B cell (primary cell): ENCODE measurements around the gene LGSN. TPM values are rescaled to one million over a fixed set of nuclear protein-coding genes. Genes with fewer than 3 reads are reported as not detected.

Experiments used
- ATAC-seq: fragments of 200-7000 bp; cut with Tn5 transposase; one replicate; pipeline ENCODE4 v1.10.0; 2021; ENCODE audit warnings: low read depth, mild to moderate bottlenecking, moderate number of reproducible peaks, moderate library complexity
- CTCF ChIA-PET: fragments of 350-600 bp; sonication (Branson Sonifier 250); formaldehyde crosslinking; loops from one replicate; lab custom pipeline; 2021; ENCODE audit warnings: antibody characterized with exemption, inconsistent platforms; lab: Charles Lee
- POLR2A ChIA-PET: fragments of 350-600 bp; sonication (Branson Sonifier 250); formaldehyde crosslinking; loops from one replicate; lab custom pipeline; 2021; ENCODE audit warnings: antibody characterized with exemption; lab: Charles Lee
- DNase-seq: peaks from one replicate; pipeline ENCODE4 v3.0.0; 2013
- H2AFZ ChIP-seq: 2 replicates; pipeline ENCODE4 v1.6.1; 2012; ENCODE audit warnings: mild to moderate bottlenecking, low read depth, low read length; ENCODE audit not compliant: insufficient read depth, poor library complexity, severe bottlenecking
- H3K27ac ChIP-seq, 2 donors: 1 replicate in 1 of 2; 2 replicates in 1 of 2; pipeline ENCODE4 v1.5.1; 2012 to 2013; ENCODE audit warnings: low read length in 2 of 2, mild to moderate bottlenecking in 2 of 2, moderate library complexity in 1 of 2
- H3K27me3 ChIP-seq, 4 experiments: fragments of 200-600 bp in 1 of 4; sonication (generic) in 1 of 4; replicated peaks in 1 of 4; 1 replicate in 2 of 4; 2 replicates in 2 of 4; pipeline versions ENCODE4 v1.6.1 to v1.7.0; 2013 to 2016; ENCODE audit warnings: low read length in 3 of 4, mild to moderate bottlenecking in 2 of 4, mixed read lengths in 1 of 4, moderate library complexity in 1 of 4; ENCODE audit not compliant: insufficient read depth in 4 of 4, control insufficient read depth in 3 of 4; ENCODE audit errors: control extremely low read depth in 1 of 4
- H3K36me3 ChIP-seq, 2 experiments: replicated peaks in 1 of 2; 1 replicate in 1 of 2; 2 replicates in 1 of 2; pipeline versions ENCODE4 v1.6.1 to v1.7.1; 2013; ENCODE audit warnings: low read length in 1 of 2; ENCODE audit not compliant: insufficient read depth in 2 of 2, control insufficient read depth in 1 of 2; ENCODE audit errors: control extremely low read depth in 1 of 2, extremely low read depth in 1 of 2
- H3K4me1 ChIP-seq, 2 donors: fragments of 200-600 bp in 1 of 2; sonication (generic) in 1 of 2; 1 replicate in 1 of 2; 2 replicates in 1 of 2; pipeline versions ENCODE4 v1.5.1 to v1.6.1; 2013 to 2017; ENCODE audit warnings: low read length in 2 of 2; ENCODE audit not compliant: control insufficient read depth in 2 of 2, insufficient read depth in 2 of 2
- H3K4me2 ChIP-seq: replicated peaks from 2 replicates; pipeline ENCODE3; 2012; ENCODE audit warnings: mild to moderate bottlenecking, low read depth, low read length; ENCODE audit not compliant: poor library complexity, severe bottlenecking
- H3K4me3 ChIP-seq, 5 experiments: fragments of 200-600 bp in 1 of 5; sonication (generic) in 1 of 5; 1 replicate in 3 of 5; 2 replicates in 2 of 5; pipeline versions ENCODE4 v1.5.1 to v1.7.0; 2011 to 2016; ENCODE audit warnings: low read length in 4 of 5, mild to moderate bottlenecking in 4 of 5, low read depth in 2 of 5, control low read depth in 1 of 5, moderate library complexity in 1 of 5; ENCODE audit not compliant: insufficient read depth in 1 of 5; ENCODE audit errors: control extremely low read depth in 1 of 5, extremely low read depth in 1 of 5
- H3K79me2 ChIP-seq: fragments of 200-600 bp; sonication (generic); one replicate; pipeline ENCODE4 v1.6.0; 2016; ENCODE audit warnings: low read length; ENCODE audit not compliant: control insufficient read depth, insufficient read depth
- H3K9ac ChIP-seq: fragments of 200-600 bp; sonication (generic); 2 replicates; pipeline ENCODE4 v1.6.1; 2017; ENCODE audit warnings: mild to moderate bottlenecking, low read length, moderate library complexity
- H3K9me3 ChIP-seq, 3 donors: one replicate each; pipeline versions ENCODE4 v1.6.1 to v1.7.1; 2013; ENCODE audit warnings: low read length in 2 of 3; ENCODE audit not compliant: control insufficient read depth in 2 of 3, insufficient read depth in 1 of 3; ENCODE audit errors: control extremely low read depth in 1 of 3
- H4K20me1 ChIP-seq: 2 replicates; pipeline ENCODE4 v1.6.0; 2012; ENCODE audit warnings: mild to moderate bottlenecking, low read length; ENCODE audit not compliant: insufficient read depth, control insufficient read depth, poor library complexity, severe bottlenecking
- H3K27ac Mint-ChIP-seq: one replicate; pipeline ENCODE4 v1.8.0; 2021; ENCODE audit warnings: mixed read lengths
- H3K27me3 Mint-ChIP-seq: one replicate; pipeline ENCODE4 v1.8.0; 2021; ENCODE audit warnings: mixed read lengths
- H3K4me1 Mint-ChIP-seq: one replicate; pipeline ENCODE4 v1.8.0; 2021; ENCODE audit warnings: mixed read lengths
- H3K4me3 Mint-ChIP-seq: one replicate; pipeline ENCODE4 v1.8.0; 2021; ENCODE audit warnings: mixed read lengths
- H3K9me3 Mint-ChIP-seq: one replicate; pipeline ENCODE4 v1.8.0; 2022; ENCODE audit warnings: mixed read lengths; ENCODE audit not compliant: insufficient read depth
- EZH2 ChIP-seq: IDR thresholded peaks from 2 replicates; pipeline ENCODE4 v1.6.1; 2012; ENCODE audit warnings: borderline replicate concordance, low read depth, mild to moderate bottlenecking, moderate library complexity, low read length; ENCODE audit not compliant: insufficient read depth, poor library complexity, severe bottlenecking
- WGBS: methylation state at CpG from one replicate; pipeline ENCODE4 v1.1.5; 2013; ENCODE audit warnings: missing lambda C conversion rate; ENCODE audit not compliant: insufficient coverage; 5-methylcytosine and 5-hydroxymethylcytosine counted together
- intact Hi-C: fragments of 100-400 bp; cut with micrococcal nuclease; formaldehyde crosslinking; loops from one replicate; pipeline ENCODE4 v1.10.0; 2022
- polyA plus RNA-seq: library from polyadenylated mRNA; depleted of rRNA; stranded (reverse); fragments of >200 nt; gene quantifications from 2 replicates; pipeline ENCODE4 v1.2.3, GENCODE V29; 2012
- total RNA-seq, 2 donors: library from RNA; stranded (reverse); fragments of 120-200 nt in 1 of 2; gene quantifications; 1 replicate in 1 of 2; 2 replicates in 1 of 2; pipeline versions ENCODE4 v1.2.3 to v1.2.4, GENCODE V29; 2013 to 2022
- TF ChIP-seq, protein P1 (sequence below): fragments of 200-600 bp; IDR thresholded peaks from one replicate; pipeline ENCODE4 v1.8.0; 2022; ENCODE audit warnings: antibody characterized with exemption, mild to moderate bottlenecking

Gene LGSN
- total and polyA plus RNA-seq, 2 donors (not counting 1 experiment from before 2014, with no cell fraction given): not detected

DNA sequence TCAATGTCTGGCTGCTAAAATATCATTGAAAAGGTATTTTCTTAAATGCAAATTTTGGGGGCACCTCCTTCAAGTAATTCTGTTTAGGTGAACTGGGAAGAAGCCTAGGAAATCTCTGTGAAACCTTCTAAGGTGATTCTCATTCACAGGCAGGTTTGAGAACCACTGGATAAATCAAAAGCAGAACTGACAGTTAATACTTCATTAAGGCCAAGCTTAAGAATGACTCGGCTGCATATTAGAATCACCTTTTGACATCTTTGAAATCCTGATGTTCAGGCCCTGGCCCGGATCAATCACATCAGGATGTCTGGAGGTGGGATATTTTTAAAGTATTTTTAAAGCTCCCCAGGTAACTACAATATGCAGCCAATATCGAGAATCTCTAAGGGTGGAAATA lies 58.0 kb downstream of the LGSN start:
- POLR2A ChIA-PET: no interaction called here
- Mint-ChIP-seq H3K4me1 (no peaks in the 10 kb centered on the region), H3K9me3 (no peaks in the 10 kb centered on the region), H3K4me3 (no peak overlapping the region), H3K27me3 (no peaks in the 10 kb centered on the region), H3K27ac (no peak overlapping the region)
- H3K36me3 ChIP-seq: no peaks in the 10 kb centered on the region
- no peaks in the 10 kb centered on the region for H3K27me3 ChIP-seq
- H4K20me1 ChIP-seq: no peaks in the 10 kb centered on the region
- H3K27ac ChIP-seq: no peak overlapping the region
- intact Hi-C loops: no loop called here
- ATAC-seq (no peak), DNase-seq (no peak)
- no peaks in the 10 kb centered on the region for H3K9me3 ChIP-seq
- no peak overlapping the region for H3K4me2 ChIP-seq
- H3K4me3 ChIP-seq: no peak overlapping the region
- H3K79me2 ChIP-seq: no peaks in the 10 kb centered on the region
- TF ChIP-seq, protein P1, sequence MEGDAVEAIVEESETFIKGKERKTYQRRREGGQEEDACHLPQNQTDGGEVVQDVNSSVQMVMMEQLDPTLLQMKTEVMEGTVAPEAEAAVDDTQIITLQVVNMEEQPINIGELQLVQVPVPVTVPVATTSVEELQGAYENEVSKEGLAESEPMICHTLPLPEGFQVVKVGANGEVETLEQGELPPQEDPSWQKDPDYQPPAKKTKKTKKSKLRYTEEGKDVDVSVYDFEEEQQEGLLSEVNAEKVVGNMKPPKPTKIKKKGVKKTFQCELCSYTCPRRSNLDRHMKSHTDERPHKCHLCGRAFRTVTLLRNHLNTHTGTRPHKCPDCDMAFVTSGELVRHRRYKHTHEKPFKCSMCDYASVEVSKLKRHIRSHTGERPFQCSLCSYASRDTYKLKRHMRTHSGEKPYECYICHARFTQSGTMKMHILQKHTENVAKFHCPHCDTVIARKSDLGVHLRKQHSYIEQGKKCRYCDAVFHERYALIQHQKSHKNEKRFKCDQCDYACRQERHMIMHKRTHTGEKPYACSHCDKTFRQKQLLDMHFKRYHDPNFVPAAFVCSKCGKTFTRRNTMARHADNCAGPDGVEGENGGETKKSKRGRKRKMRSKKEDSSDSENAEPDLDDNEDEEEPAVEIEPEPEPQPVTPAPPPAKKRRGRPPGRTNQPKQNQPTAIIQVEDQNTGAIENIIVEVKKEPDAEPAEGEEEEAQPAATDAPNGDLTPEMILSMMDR: no peak
- no peak for TF ChIP-seq EZH2
- 80% methylated on average over 1 of the region's 3 CpGs for WGBS
- CTCF ChIA-PET: no interaction called here
- H2AFZ ChIP-seq: no peak overlapping the region
- no peaks in the 10 kb centered on the region for H3K4me1 ChIP-seq
- no peak overlapping the region for H3K9ac ChIP-seq

- Histone ChIP-seq H3K4me1 (no peaks in the 10 kb centered on the region), H3K9me3 (no peaks in the 10 kb centered on the region), H3K9ac (no peak overlapping the region), H3K27me3 (no peaks in the 10 kb centered on the region), H2AFZ (no peak overlapping the region), H3K79me2 (no peaks in the 10 kb centered on the region), H3K27ac (no peak overlapping the region), H3K4me2 (no peak overlapping the region), H3K36me3 (no peaks in the 10 kb centered on the region), H4K20me1 (no peaks in the 10 kb centered on the region), H3K4me3 (no peak overlapping the region)
- no peaks in the 10 kb centered on the region for H3K4me1 Mint-ChIP-seq
- H3K9me3 Mint-ChIP-seq: no peaks in the 10 kb centered on the region
- intact Hi-C loops: no loop called here
- POLR2A ChIA-PET: no interaction called here
- TF ChIP-seq, protein P1: no peak
- TF ChIP-seq EZH2: no peak
- H3K27ac Mint-ChIP-seq: no peak overlapping the region
- CTCF ChIA-PET: no interaction called here
- ATAC-seq (no peak), DNase-seq (no peak)
- no peak overlapping the region for H3K4me3 Mint-ChIP-seq
- H3K27me3 Mint-ChIP-seq: no peaks in the 10 kb centered on the region
Observed at GRCh38 chr6:63259153-63259552, 60.6 kb downstream of the LGSN start.
